ENCODE results near the gene GFOD2. TPM values are rescaled to one million over a fixed set of nuclear protein-coding genes. Genes with fewer than 3 reads are reported as not detected.

Gene GFOD2
- total RNA-seq, 1 donor from 2014 or later: 32.7 TPM

GRCh38 chr16:67657751-67658518 lies 61.2 kb downstream of the GFOD2 start:
- Histone ChIP-seq H3K9me3 (no peaks in the 10 kb centered on the region), H3K36me3 (peaks cover 0 to 10% of the 10 kb centered on the region in 2 donors), H3K4me1 (peaks cover 38% of the 10 kb centered on the region), H3K27ac (no peak overlapping the region), H3K4me3 (no peak overlapping the region), H3K27me3 (peaks cover 3% of the 10 kb centered on the region)
- no peak for TF ChIP-seq POLR2AphosphoS5 (IDR thresholded peaks at IDR 0.05; ENCODE audit: insufficient read depth in 1 of 2, low read depth in 1 of 2)
- TF ChIP-seq POLR2A (IDR thresholded peaks at IDR 0.05): no peak
- TF ChIP-seq CTCF (IDR thresholded peaks at IDR 0.05): no peak
- DNase-seq (ENCODE audit: extremely low spot score in 2 of 2): no peak
- intact Hi-C loops (cut with DNase I): no loop called here

GRCh38 chr16:67657017-67657608 lies 62.0 kb downstream of the GFOD2 start:
- intact Hi-C loops (cut with DNase I): no loop called here
- no peak for TF ChIP-seq POLR2A (IDR thresholded peaks at IDR 0.05)
- no peak for TF ChIP-seq POLR2AphosphoS5 (IDR thresholded peaks at IDR 0.05; ENCODE audit: insufficient read depth in 1 of 2, low read depth in 1 of 2)
- TF ChIP-seq CTCF (IDR thresholded peaks at IDR 0.05): no peak
- Histone ChIP-seq H3K27ac (no peak overlapping the region), H3K4me3 (no peak overlapping the region), H3K9me3 (no peaks in the 10 kb centered on the region), H3K36me3 (peaks cover 0 to 10% of the 10 kb centered on the region in 2 donors), H3K4me1 (peaks cover 38% of the 10 kb centered on the region), H3K27me3 (peaks cover 3% of the 10 kb centered on the region)
- DNase-seq (ENCODE audit: extremely low spot score in 2 of 2): no peak

GRCh38 chr16:67656344-67657016 lies 62.6 kb downstream of the GFOD2 start:
- peaks cover 3% of the 10 kb centered on the region for H3K27me3 ChIP-seq
- H3K9me3 ChIP-seq: no peaks in the 10 kb centered on the region
- no peak for DNase-seq (ENCODE audit: extremely low spot score in 2 of 2)
- intact Hi-C loops (cut with DNase I): no loop called here
- H3K4me1 ChIP-seq: peaks cover 33% of the 10 kb centered on the region
- H3K36me3 ChIP-seq: peaks cover 0 to 10% of the 10 kb centered on the region in 2 donors
- TF ChIP-seq POLR2AphosphoS5 (IDR thresholded peaks at IDR 0.05; ENCODE audit: insufficient read depth in 1 of 2, low read depth in 1 of 2) (no peak), CTCF (IDR thresholded peaks at IDR 0.05) (no peak), POLR2A (IDR thresholded peaks at IDR 0.05) (no peak)
- no peak overlapping the region for H3K27ac ChIP-seq
- no peak overlapping the region for H3K4me3 ChIP-seq

- Histone ChIP-seq H3K4me1 (peaks cover 27% of the 10 kb centered on the region), H3K27ac (no peak overlapping the region), H3K9me3 (no peaks in the 10 kb centered on the region), H3K36me3 (peaks cover 0 to 10% of the 10 kb centered on the region in 2 donors), H3K4me3 (no peak overlapping the region), H3K27me3 (peaks cover 3% of the 10 kb centered on the region)
- intact Hi-C loops (cut with DNase I): no loop called here
- TF ChIP-seq CTCF (IDR thresholded peaks at IDR 0.05) (no peak), POLR2A (IDR thresholded peaks at IDR 0.05) (no peak)
- no peak for DNase-seq (ENCODE audit: extremely low spot score in 2 of 2)
These were observed 63.8 kb downstream of the GFOD2 start for GRCh38 chr16:67655363-67655762.

Data from vagina (tissue), 2 donors.